GM10266 (cell line): ENCODE measurements around the gene CTNNA2.

Source experiments
- DNase-seq: peaks from one replicate; pipeline ENCODE4 v3.0.0; 2012; ENCODE audit errors: extremely low spot score
- CTCF ChIP-seq: IDR thresholded peaks from 2 replicates; pipeline ENCODE4 v1.5.1; 2012; ENCODE audit warnings: mild to moderate bottlenecking, low read depth; ENCODE audit not compliant: control insufficient read depth, insufficient read depth; ENCODE audit errors: missing control alignments

The CTNNA2 gene

GRCh38 chr2:80058562-80058961 is 545.7 kb downstream of the CTNNA2 start:
- no peak for DNase-seq
- no peak for TF ChIP-seq CTCF

- no peak for TF ChIP-seq CTCF
- DNase-seq = no peak
Measured at GRCh38 chr2:80059447-80059846, 546.6 kb downstream of the CTNNA2 start.

- no peak for TF ChIP-seq CTCF
- no peak for DNase-seq
Measured at GRCh38 chr2:80061881-80062280, 549.0 kb downstream of the CTNNA2 start.

- DNase-seq = no peak
- TF ChIP-seq CTCF = no peak
Measured at GRCh38 chr2:80062298-80062697, 549.4 kb downstream of the CTNNA2 start.

- no peak for DNase-seq
- no peak for TF ChIP-seq CTCF
Measured at GRCh38 chr2:80068038-80068731, 555.3 kb downstream of the CTNNA2 start.

- no peak for TF ChIP-seq CTCF
- DNase-seq = no peak
Measured at GRCh38 chr2:80070587-80070986, 557.7 kb downstream of the CTNNA2 start.

- no peak for TF ChIP-seq CTCF
- no peak for DNase-seq
Measured at GRCh38 chr2:80071941-80072340, 559.1 kb downstream of the CTNNA2 start.
